ENCODE data around the gene LGALS7. TPM values are rescaled to one million over a fixed set of nuclear protein-coding genes. Genes with fewer than 3 reads are reported as not detected.
"Not testable (repeated sequence)": the region's sequence is repeated elsewhere in the genome, so short reads cannot be mapped to it uniquely, and the experiment has no call there.

The LGALS7 gene
- total and polyA plus RNA-seq, 10 of the 15 experiments (the other 5 are each of a cell fraction or from before 2014, with no cell fraction given) = 0.19 TPM; not detected in 9

- BruUV-seq (replicated peaks) = no TSS peak
- Histone ChIP-seq H3K4me1 (ENCODE audit: control insufficient read depth, insufficient read depth, low read length) (no peaks in the 10 kb centered on the region), H3K27me3 (replicated peaks in 1 of 2; ENCODE audit: control insufficient read depth in 2 of 2, insufficient read depth in 2 of 2, low read length in 1 of 2) (no peaks in the 10 kb centered on the region), H3K4me3 (no peak overlapping the region), H4K20me1 (ENCODE audit: control insufficient read depth, insufficient read depth) (no peaks in the 10 kb centered on the region), H3K9me3 (replicated peaks; ENCODE audit: control insufficient read depth, insufficient read depth, low read length) (no peaks in the 10 kb centered on the region), H2AFZ (ENCODE audit: control insufficient read depth, low read depth, low read length) (no peak overlapping the region), H3K36me3 (ENCODE audit: control insufficient read depth in 2 of 2, insufficient read depth in 2 of 2, low read length in 1 of 2) (no peaks in the 10 kb centered on the region), H3K4me2 (ENCODE audit: control insufficient read depth, insufficient read depth) (no peak overlapping the region), H3K9ac (ENCODE audit: control insufficient read depth, insufficient read depth, low read length) (no peak overlapping the region), H3K79me2 (ENCODE audit: control insufficient read depth, insufficient read depth, low read length) (no peaks in the 10 kb centered on the region), H3K27ac (ENCODE audit: control insufficient read depth, insufficient read depth) (no peak overlapping the region)
- ChIA-PET SMC1A (ENCODE audit: uncharacterized antibody, unreplicated experiment) (no interaction called here), RAD21 (ENCODE audit: unreplicated experiment) (interaction anchor here (0.6 kb wide), 1 partner anchor 1395 kb away, joined by 3 read pairs; no protein-coding TSS in a partner anchor), POLR2A (no interaction called here), CTCF (no interaction called here)
- no peak for DNase-seq (ENCODE audit: low read depth, low spot score)
- in situ Hi-C loops (cut with MboI) (no loop called here), intact Hi-C loops (cut with micrococcal nuclease; ENCODE audit: unreplicated experiment) (no loop called here)
- WGBS (ENCODE audit: insufficient coverage, insufficient replicate concordance, low lambda C conversion rate, missing lambda C conversion rate) = 52% methylated on average over 9 of the region's 10 CpGs
- no peak for FAIRE-seq
- no peak for ATAC-seq
- TF ChIP-seq CREM (IDR thresholded peaks at IDR 0.05; ENCODE audit: low read depth) (no peak), NBN (IDR thresholded peaks at IDR 0.05) (no peak), NR2F1 (conservative IDR thresholded peaks at IDR 0.05) (no peak), ZBED1 (IDR thresholded peaks at IDR 0.05; ENCODE audit: borderline replicate concordance) (no peak), CHD1 (IDR thresholded peaks at IDR 0.05; ENCODE audit: low read depth, low read length) (no peak), BRCA1 (IDR thresholded peaks at IDR 0.05; ENCODE audit: low read depth, low read length) (no peak), CREB1 (IDR thresholded peaks at IDR 0.05; ENCODE audit: low read depth) (no peak), GABPA (IDR thresholded peaks at IDR 0.05; ENCODE audit: low read depth) (no peak), IKZF1 (conservative IDR thresholded peaks at IDR 0.05) (no peak), YBX1 (IDR thresholded peaks at IDR 0.05) (no peak), BMI1 (IDR thresholded peaks at IDR 0.05; ENCODE audit: borderline replicate concordance) (no peak), RAD51 (IDR thresholded peaks at IDR 0.05) (no peak), SP1 (IDR thresholded peaks at IDR 0.05; ENCODE audit: low read depth, low read length) (no peak), ZNF274 (IDR thresholded peaks at IDR 0.05; ENCODE audit: insufficient read depth, insufficient read length) (no peak), SRF (IDR thresholded peaks at IDR 0.05; ENCODE audit: low read depth in 2 of 2, low read length in 2 of 2) (no peak)
- TF ChIP-seq, protein P1, sequence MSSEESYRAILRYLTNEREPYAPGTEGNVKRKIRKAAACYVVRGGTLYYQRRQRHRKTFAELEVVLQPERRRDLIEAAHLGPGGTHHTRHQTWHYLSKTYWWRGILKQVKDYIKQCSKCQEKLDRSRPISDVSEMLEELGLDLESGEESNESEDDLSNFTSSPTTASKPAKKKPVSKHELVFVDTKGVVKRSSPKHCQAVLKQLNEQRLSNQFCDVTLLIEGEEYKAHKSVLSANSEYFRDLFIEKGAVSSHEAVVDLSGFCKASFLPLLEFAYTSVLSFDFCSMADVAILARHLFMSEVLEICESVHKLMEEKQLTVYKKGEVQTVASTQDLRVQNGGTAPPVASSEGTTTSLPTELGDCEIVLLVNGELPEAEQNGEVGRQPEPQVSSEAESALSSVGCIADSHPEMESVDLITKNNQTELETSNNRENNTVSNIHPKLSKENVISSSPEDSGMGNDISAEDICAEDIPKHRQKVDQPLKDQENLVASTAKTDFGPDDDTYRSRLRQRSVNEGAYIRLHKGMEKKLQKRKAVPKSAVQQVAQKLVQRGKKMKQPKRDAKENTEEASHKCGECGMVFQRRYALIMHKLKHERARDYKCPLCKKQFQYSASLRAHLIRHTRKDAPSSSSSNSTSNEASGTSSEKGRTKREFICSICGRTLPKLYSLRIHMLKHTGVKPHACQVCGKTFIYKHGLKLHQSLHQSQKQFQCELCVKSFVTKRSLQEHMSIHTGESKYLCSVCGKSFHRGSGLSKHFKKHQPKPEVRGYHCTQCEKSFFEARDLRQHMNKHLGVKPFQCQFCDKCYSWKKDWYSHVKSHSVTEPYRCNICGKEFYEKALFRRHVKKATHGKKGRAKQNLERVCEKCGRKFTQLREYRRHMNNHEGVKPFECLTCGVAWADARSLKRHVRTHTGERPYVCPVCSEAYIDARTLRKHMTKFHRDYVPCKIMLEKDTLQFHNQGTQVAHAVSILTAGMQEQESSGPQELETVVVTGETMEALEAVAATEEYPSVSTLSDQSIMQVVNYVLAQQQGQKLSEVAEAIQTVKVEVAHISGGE (CRISPR knock-in tag; IDR thresholded peaks at IDR 0.05) = no peak
Observed at GRCh38 chr19:38759590-38760003, 13.7 kb downstream of the LGALS7 start.

GRCh38 chr19:38754196-38754595 lies 19.1 kb downstream of the LGALS7 start:
- H3K27me3 ChIP-seq (replicated peaks in 1 of 2; ENCODE audit: control insufficient read depth in 2 of 2, insufficient read depth in 2 of 2, low read length in 1 of 2); H2AFZ ChIP-seq (ENCODE audit: control insufficient read depth, low read depth, low read length); in situ Hi-C loops (cut with MboI); H3K27ac ChIP-seq (ENCODE audit: control insufficient read depth, insufficient read depth); BruUV-seq (replicated peaks); ATAC-seq; SMC1A ChIA-PET (ENCODE audit: uncharacterized antibody, unreplicated experiment); POLR2A ChIA-PET; H3K9me3 ChIP-seq (replicated peaks; ENCODE audit: control insufficient read depth, insufficient read depth, low read length); H3K79me2 ChIP-seq (ENCODE audit: control insufficient read depth, insufficient read depth, low read length); RAD21 ChIA-PET (ENCODE audit: unreplicated experiment); H4K20me1 ChIP-seq (ENCODE audit: control insufficient read depth, insufficient read depth); H3K4me2 ChIP-seq (ENCODE audit: control insufficient read depth, insufficient read depth); intact Hi-C loops (cut with micrococcal nuclease; ENCODE audit: unreplicated experiment); H3K4me1 ChIP-seq (ENCODE audit: control insufficient read depth, insufficient read depth, low read length); CTCF ChIA-PET; H3K36me3 ChIP-seq (ENCODE audit: control insufficient read depth in 2 of 2, insufficient read depth in 2 of 2, low read length in 1 of 2); H3K4me3 ChIP-seq; H3K9ac ChIP-seq (ENCODE audit: control insufficient read depth, insufficient read depth, low read length); FAIRE-seq; DNase-seq (ENCODE audit: low read depth, low spot score): not testable (repeated sequence)
- WGBS (ENCODE audit: insufficient coverage, insufficient replicate concordance, low lambda C conversion rate, missing lambda C conversion rate) = 28% methylated on average over 2 of the region's 2 CpGs
